Measurements from ENCODE around the gene MYH9. TPM values are rescaled to one million over a fixed set of nuclear protein-coding genes. Genes with fewer than 3 reads are reported as not detected.

MYH9 gene
- total RNA-seq, 3 donors from 2014 or later (not counting 1 experiment from before 2014, with no cell fraction given) = 803 to 1,038 (median 808) TPM

- H3K27me3 ChIP-seq (ENCODE audit: control insufficient read depth, insufficient read depth, low read length) = no peaks in the 10 kb centered on the region
- no peaks in the 10 kb centered on the region for H3K4me1 ChIP-seq (ENCODE audit: control insufficient read depth, insufficient read depth, low read length)
- 94% methylated on average over 12 of the region's 12 CpGs for WGBS (ENCODE audit: insufficient coverage)
- DNase-seq (no peak), ATAC-seq (no peak)
- TF ChIP-seq CTCF (IDR thresholded peaks at IDR 0.05) = no peak
- intact Hi-C loops (cut with micrococcal nuclease) = no loop called here
- H3K27ac Mint-ChIP-seq = no peak overlapping the region
- H3K9me3 ChIP-seq (ENCODE audit: control insufficient read depth, insufficient read depth, low read length) = no peaks in the 10 kb centered on the region
- no peak overlapping the region for H3K27ac ChIP-seq (ENCODE audit: low read length)
- no peaks in the 10 kb centered on the region for H3K9me3 Mint-ChIP-seq
- H3K4me1 Mint-ChIP-seq = peaks cover 0 to 4% of the 10 kb centered on the region in 2 donors
- peaks cover 92% of the 10 kb centered on the region for H3K36me3 ChIP-seq (ENCODE audit: control insufficient read depth, insufficient read depth, low read length)
- H3K4me3 ChIP-seq (ENCODE audit: low read length) = no peak overlapping the region
- no peak overlapping the region for H3K4me3 Mint-ChIP-seq
- H3K27me3 Mint-ChIP-seq (ENCODE audit: low read depth in 2 of 2) = no peaks in the 10 kb centered on the region
- peaks cover 6% of the 10 kb centered on the region for H3K36me3 Mint-ChIP-seq
Measured at GRCh38 chr22:36318442-36318841, 69.3 kb downstream of the MYH9 start.

GRCh38 chr22:36317658-36318271, 70.0 kb downstream of the MYH9 start:
- Mint-ChIP-seq H3K27ac (peak overlapping the region; percentile 34 to 36), H3K36me3 (peaks cover 6% of the 10 kb centered on the region)
- DNase-seq = no peak

GRCh38 chr22:36316419-36316818, 71.3 kb downstream of the MYH9 start:
- H3K9me3 Mint-ChIP-seq = no peaks in the 10 kb centered on the region
- intact Hi-C loops (cut with micrococcal nuclease) = no loop called here
- H3K4me1 ChIP-seq (ENCODE audit: control insufficient read depth, insufficient read depth, low read length) = no peaks in the 10 kb centered on the region
- H3K27ac Mint-ChIP-seq = no peak overlapping the region
- H3K4me1 Mint-ChIP-seq = peaks cover 0 to 4% of the 10 kb centered on the region in 2 donors
- no peak for DNase-seq
- no peak overlapping the region for H3K4me3 Mint-ChIP-seq
- peaks cover 90% of the 10 kb centered on the region for H3K36me3 ChIP-seq (ENCODE audit: control insufficient read depth, insufficient read depth, low read length)
- H3K9me3 ChIP-seq (ENCODE audit: control insufficient read depth, insufficient read depth, low read length) = no peaks in the 10 kb centered on the region
- H3K27me3 Mint-ChIP-seq (ENCODE audit: low read depth in 2 of 2) = no peaks in the 10 kb centered on the region
- WGBS (ENCODE audit: insufficient coverage) = 99% methylated on average over 13 of the region's 14 CpGs
- H3K27ac ChIP-seq (ENCODE audit: low read length) = no peak overlapping the region
- no peak overlapping the region for H3K4me3 ChIP-seq (ENCODE audit: low read length)
- H3K36me3 Mint-ChIP-seq = peaks cover 6% of the 10 kb centered on the region
- no peak for TF ChIP-seq CTCF (IDR thresholded peaks at IDR 0.05)
- H3K27me3 ChIP-seq (ENCODE audit: control insufficient read depth, insufficient read depth, low read length) = no peaks in the 10 kb centered on the region
- ATAC-seq = no peak

More at GRCh38 chr22:36317658-36318271, 70.0 kb downstream of the MYH9 start:
- ATAC-seq = no peak
- Histone ChIP-seq H3K4me1 (ENCODE audit: control insufficient read depth, insufficient read depth, low read length) (no peaks in the 10 kb centered on the region), H3K36me3 (ENCODE audit: control insufficient read depth, insufficient read depth, low read length) (peaks cover 90% of the 10 kb centered on the region), H3K27me3 (ENCODE audit: control insufficient read depth, insufficient read depth, low read length) (no peaks in the 10 kb centered on the region), H3K4me3 (ENCODE audit: low read length) (no peak overlapping the region), H3K9me3 (ENCODE audit: control insufficient read depth, insufficient read depth, low read length) (no peaks in the 10 kb centered on the region), H3K27ac (ENCODE audit: low read length) (no peak overlapping the region)
- intact Hi-C loops (cut with micrococcal nuclease) = no loop called here
- peaks cover 0 to 4% of the 10 kb centered on the region in 2 donors for H3K4me1 Mint-ChIP-seq
- TF ChIP-seq CTCF (IDR thresholded peaks at IDR 0.05) = no peak
- no peaks in the 10 kb centered on the region for H3K9me3 Mint-ChIP-seq
- H3K4me3 Mint-ChIP-seq = no peak overlapping the region
- WGBS (ENCODE audit: insufficient coverage) = 84% methylated on average over 20 of the region's 20 CpGs
- H3K27me3 Mint-ChIP-seq (ENCODE audit: low read depth in 2 of 2) = no peaks in the 10 kb centered on the region

GRCh38 chr22:36315325-36315724, 72.4 kb downstream of the MYH9 start:
- H3K27me3 Mint-ChIP-seq (ENCODE audit: low read depth in 2 of 2) = no peaks in the 10 kb centered on the region
- no peak for TF ChIP-seq CTCF (IDR thresholded peaks at IDR 0.05)
- H3K4me3 Mint-ChIP-seq = no peak overlapping the region
- H3K27ac Mint-ChIP-seq = peak overlapping the region in 1 of 2 donors; percentile 52
- ATAC-seq (no peak), DNase-seq (no peak)
- Histone ChIP-seq H3K27me3 (ENCODE audit: control insufficient read depth, insufficient read depth, low read length) (no peaks in the 10 kb centered on the region), H3K36me3 (ENCODE audit: control insufficient read depth, insufficient read depth, low read length) (peaks cover 92% of the 10 kb centered on the region), H3K9me3 (ENCODE audit: control insufficient read depth, insufficient read depth, low read length) (no peaks in the 10 kb centered on the region), H3K4me3 (ENCODE audit: low read length) (no peak overlapping the region), H3K4me1 (ENCODE audit: control insufficient read depth, insufficient read depth, low read length) (no peaks in the 10 kb centered on the region), H3K27ac (ENCODE audit: low read length) (no peak overlapping the region)
- H3K36me3 Mint-ChIP-seq = peaks cover 6% of the 10 kb centered on the region
- intact Hi-C loops (cut with micrococcal nuclease) = no loop called here
- no peaks in the 10 kb centered on the region for H3K9me3 Mint-ChIP-seq
- 95% methylated on average over 7 of the region's 7 CpGs for WGBS (ENCODE audit: insufficient coverage)
- peaks cover 0 to 4% of the 10 kb centered on the region in 2 donors for H3K4me1 Mint-ChIP-seq
